HepG2 (cell line): ENCODE measurements around the gene WDR7. TPM values are rescaled to one million over a fixed set of nuclear protein-coding genes. Genes with fewer than 3 reads are reported as not detected.

Experiments
- ATAC-seq: fragments of 200-7000 bp; cut with Tn5 transposase; 3 replicates; pipeline ENCODE4 v1.9.1; 2020; ENCODE audit warnings: mild to moderate bottlenecking, moderate library complexity
- BruUV-seq: library from RNA; stranded (reverse); fragments of 400-500 nt; replicated peaks from 2 replicates; lab custom pipeline; 2021; lab: Mats Ljungman, UMichigan
- CTCF ChIA-PET: fragments of 300-600 bp; formaldehyde crosslinking; extraction: SDS; loops from one replicate; lab custom pipeline; 2021; ENCODE audit warnings: low total read pairs, inconsistent platforms, low intra/inter-chr PET ratio; lab: Yijun Ruan, JAX
- POLR2A ChIA-PET: fragments of 350-600 bp; sonication (Branson Sonifier 250); formaldehyde crosslinking; loops from one replicate; lab custom pipeline; 2020; ENCODE audit warnings: antibody characterized with exemption, inconsistent platforms; lab: Yijun Ruan, JAX
- DNase-seq: peaks from one replicate; pipeline ENCODE4 v3.0.0-alpha.2; 2015; ENCODE audit warnings: low spot score
- FAIRE-seq: peaks from 3 replicates; lab custom pipeline; 2011; peaks lifted over from hg19 to GRCh38; lab: Jason Lieb, UNC
- H2AFZ ChIP-seq: one replicate; pipeline ENCODE4 v1.6.1; 2011; ENCODE audit warnings: low read length, inconsistent platforms
- H3K27ac ChIP-seq: fragments of 300-600 bp; 3 replicates; pipeline ENCODE4 v1.8.0; 2011; ENCODE audit warnings: mixed run types, mild to moderate bottlenecking, mixed read lengths, low read length, inconsistent platforms; ENCODE audit not compliant: insufficient read depth; ENCODE audit errors: extremely low read length
- H3K27me3 ChIP-seq, 2 experiments: fragments of 200-600 bp in 1 of 2; 2 replicates in 1 of 2; 3 replicates in 1 of 2; pipeline versions ENCODE4 v1.6.0 to v1.8.0; 2011; ENCODE audit warnings: low read length in 2 of 2, mild to moderate bottlenecking in 2 of 2, moderate library complexity in 2 of 2, inconsistent platforms in 1 of 2; ENCODE audit not compliant: insufficient read depth in 2 of 2, control insufficient read depth in 1 of 2
- H3K36me3 ChIP-seq, 2 experiments: fragments of 200-600 bp in 1 of 2; replicated peaks in 1 of 2; 2 replicates in 1 of 2; 3 replicates in 1 of 2; pipeline versions ENCODE4 v1.5.1 to v1.8.0; 2011; ENCODE audit warnings: low read length in 2 of 2, inconsistent platforms in 1 of 2; ENCODE audit not compliant: insufficient read depth in 2 of 2, control insufficient read depth in 1 of 2
- H3K4me1 ChIP-seq: 2 replicates; pipeline ENCODE4 v1.5.1; 2012; ENCODE audit warnings: low read length, inconsistent platforms; ENCODE audit not compliant: insufficient read depth
- H3K4me2 ChIP-seq: 2 replicates; pipeline ENCODE4 v1.6.0; 2011; ENCODE audit warnings: low read depth, low read length, inconsistent platforms
- H3K4me3 ChIP-seq, 3 experiments: fragments of 200-600 bp in 1 of 3; sonication (generic), shearing (Covaris generic) in 1 of 3; replicated peaks in 1 of 3; 2 replicates each; pipeline ENCODE4 v1.5.1; 2011 to 2016; ENCODE audit warnings: low read length in 3 of 3, inconsistent platforms in 2 of 3, low read depth in 2 of 3, mild to moderate bottlenecking in 2 of 3, control low read depth in 1 of 3, mixed read lengths in 1 of 3; ENCODE audit not compliant: insufficient read depth in 1 of 3
- H3K79me2 ChIP-seq: one replicate; pipeline ENCODE4 v1.6.1; 2011; ENCODE audit warnings: low read length, inconsistent platforms; ENCODE audit not compliant: insufficient read depth
- H3K9ac ChIP-seq: 2 replicates; pipeline ENCODE4 v1.6.0; 2011; ENCODE audit warnings: mild to moderate bottlenecking, low read depth, low read length, inconsistent platforms; ENCODE audit not compliant: insufficient read depth
- H3K9me3 ChIP-seq: 2 replicates; pipeline ENCODE4 v1.5.1; 2012; ENCODE audit warnings: mild to moderate bottlenecking, low read length
- H4K20me1 ChIP-seq: 2 replicates; pipeline ENCODE4 v1.6.0; 2011; ENCODE audit warnings: inconsistent platforms, mild to moderate bottlenecking, low read length, moderate library complexity; ENCODE audit not compliant: insufficient read depth
- EZH2 ChIP-seq: conservative IDR thresholded peaks from 2 replicates; pipeline ENCODE4 v1.6.1; 2012; ENCODE audit warnings: mild to moderate bottlenecking, low read depth, low read length, moderate library complexity
- FOXM1 ChIP-seq: sonication (generic); formaldehyde crosslinking; IDR thresholded peaks from 2 replicates; pipeline ENCODE4 v1.5.0; 2020; ENCODE audit warnings: missing genetic modification reagents
- GPN1 ChIP-seq: sonication (generic); formaldehyde crosslinking; IDR thresholded peaks from 2 replicates; pipeline ENCODE4 v1.5.1; 2020; ENCODE audit warnings: missing genetic modification reagents, borderline replicate concordance
- IRF1 ChIP-seq: sonication (generic); formaldehyde crosslinking; IDR thresholded peaks from 2 replicates; pipeline ENCODE4 v1.4.0; 2020; ENCODE audit warnings: low read depth, mild to moderate bottlenecking, missing genetic modification reagents
- KLF9 ChIP-seq: IDR thresholded peaks from 2 replicates; pipeline ENCODE4 v1.6.1; 2016; ENCODE audit warnings: low read depth
- PATZ1 ChIP-seq: sonication (generic); formaldehyde crosslinking; IDR thresholded peaks from 2 replicates; pipeline ENCODE4 v1.4.0; 2020; ENCODE audit warnings: missing genetic modification reagents
- SRSF4 ChIP-seq: fragments of 200-400 bp; formaldehyde crosslinking; IDR thresholded peaks from one replicate; pipeline ENCODE4 v1.6.1; 2018; ENCODE audit warnings: mild to moderate bottlenecking, low read depth, low read length, moderate library complexity; ENCODE audit not compliant: poor library complexity, severe bottlenecking
- TCF12 ChIP-seq, 2 experiments: fragments of 450-650 bp in 1 of 2; sonication (generic) in 1 of 2; formaldehyde crosslinking in 1 of 2; IDR thresholded peaks; 2 replicates each; pipeline versions ENCODE4 v1.6.1 to v1.8.0; 2017 to 2022; ENCODE audit warnings: antibody characterized with exemption in 1 of 2, mild to moderate bottlenecking in 1 of 2, missing genetic modification reagents in 1 of 2, moderate library complexity in 1 of 2
- ZNF446 ChIP-seq: sonication (generic); formaldehyde crosslinking; IDR thresholded peaks from 2 replicates; pipeline ENCODE4 v1.5.0; 2020; ENCODE audit warnings: mild to moderate bottlenecking, missing genetic modification reagents
- ZNF710 ChIP-seq: sonication (generic); formaldehyde crosslinking; IDR thresholded peaks from 2 replicates; pipeline ENCODE4 v1.5.0; 2020; ENCODE audit warnings: mild to moderate bottlenecking, missing genetic modification reagents, borderline replicate concordance
- WGBS: methylation state at CpG from one replicate; pipeline ENCODE4 v1.1.6; 2017; ENCODE audit warnings: low lambda C conversion rate; 5-methylcytosine and 5-hydroxymethylcytosine counted together
- in situ Hi-C: cut with HindIII; loops from 2 replicates; pipeline ENCODE4 v1.10.0; 2017; ENCODE audit warnings: low pct_unique_long_range_greater_than_20kb; ENCODE audit not compliant: extremely low pct_ligation_motif_present
- intact Hi-C: fragments of 100-400 bp; cut with micrococcal nuclease; formaldehyde crosslinking; loops from one replicate; pipeline ENCODE4 v1.10.0; 2022; ENCODE audit not compliant: unreplicated experiment
- polyA plus RNA-seq, 8 experiments: library from polyadenylated mRNA; depleted of rRNA in 3 of 8; stranded (reverse) in 7 of 8; unstranded in 1 of 8; fragments of >200 nt; fragmentation: Illumina TruSeq in 4 of 8; extraction: Trizol in 4 of 8; gene quantifications; 2 replicates each; pipeline versions ENCODE4 v1.2.1 to v1.2.3, GENCODE V29; 2011 to 2016; ENCODE audit warnings: low read depth in 4 of 8, missing spikeins in 1 of 8, mixed read lengths in 1 of 8; ENCODE audit not compliant: insufficient read depth in 1 of 8
- total RNA-seq, 5 experiments: library from RNA; depleted of rRNA; stranded (reverse); fragments of >200 nt; fragmentation: Illumina TruSeq; extraction: Trizol; gene quantifications; 2 replicates each; pipeline ENCODE4 v1.2.3, GENCODE V29; 2016; ENCODE audit warnings: low read depth in 1 of 5

The WDR7 gene
- total and polyA plus RNA-seq, 2 of the 13 experiments (the other 11 are each of a cell fraction or from before 2014, with no cell fraction given), result 2.0 to 7.8 TPM

- in situ Hi-C loops, result no loop called here
- Histone ChIP-seq H3K9me3 (no peaks in the 10 kb centered on the region), H2AFZ (no peak overlapping the region), H4K20me1 (no peaks in the 10 kb centered on the region), H3K4me1 (peaks cover 6% of the 10 kb centered on the region), H3K9ac (no peak overlapping the region), H3K4me3 (no peak overlapping the region), H3K4me2 (no peak overlapping the region), H3K27me3 (no peaks in the 10 kb centered on the region; a peak in 1 of 5 replicates), H3K36me3 (no peaks in the 10 kb centered on the region), H3K27ac (no peak overlapping the region), H3K79me2 (no peaks in the 10 kb centered on the region)
- CTCF ChIA-PET, result no interaction called here
- 82% methylated on average over 4 of the region's 4 CpGs for WGBS
- FAIRE-seq (no peak), DNase-seq (no peak), ATAC-seq (no peak)
- TF ChIP-seq KLF9 (CRISPR knock-in tag) (no peak), GPN1 (CRISPR knock-in tag) (no peak), IRF1 (CRISPR knock-in tag) (no peak), TCF12 (IDR thresholded peaks at IDR 0.05) (no peak), TCF12 (CRISPR knock-in tag; IDR thresholded peaks at IDR 0.05) (no peak), PATZ1 (CRISPR knock-in tag) (no peak), SRSF4 (no peak), ZNF710 (CRISPR knock-in tag) (no peak), EZH2 (no peak), FOXM1 (CRISPR knock-in tag) (no peak), ZNF446 (CRISPR knock-in tag) (no peak)
- intact Hi-C loops, result no loop called here
- no TSS peak for BruUV-seq
- POLR2A ChIA-PET, result no interaction called here
Observed at GRCh38 chr18:57025540-57025939, 374.4 kb downstream of the WDR7 start.
